ENCODE measurements around the gene CD74.
"Not testable (repeated sequence)": the region's sequence is repeated elsewhere in the genome, so short reads cannot be mapped to it uniquely, and the experiment has no call there.

The CD74 gene

DNA sequence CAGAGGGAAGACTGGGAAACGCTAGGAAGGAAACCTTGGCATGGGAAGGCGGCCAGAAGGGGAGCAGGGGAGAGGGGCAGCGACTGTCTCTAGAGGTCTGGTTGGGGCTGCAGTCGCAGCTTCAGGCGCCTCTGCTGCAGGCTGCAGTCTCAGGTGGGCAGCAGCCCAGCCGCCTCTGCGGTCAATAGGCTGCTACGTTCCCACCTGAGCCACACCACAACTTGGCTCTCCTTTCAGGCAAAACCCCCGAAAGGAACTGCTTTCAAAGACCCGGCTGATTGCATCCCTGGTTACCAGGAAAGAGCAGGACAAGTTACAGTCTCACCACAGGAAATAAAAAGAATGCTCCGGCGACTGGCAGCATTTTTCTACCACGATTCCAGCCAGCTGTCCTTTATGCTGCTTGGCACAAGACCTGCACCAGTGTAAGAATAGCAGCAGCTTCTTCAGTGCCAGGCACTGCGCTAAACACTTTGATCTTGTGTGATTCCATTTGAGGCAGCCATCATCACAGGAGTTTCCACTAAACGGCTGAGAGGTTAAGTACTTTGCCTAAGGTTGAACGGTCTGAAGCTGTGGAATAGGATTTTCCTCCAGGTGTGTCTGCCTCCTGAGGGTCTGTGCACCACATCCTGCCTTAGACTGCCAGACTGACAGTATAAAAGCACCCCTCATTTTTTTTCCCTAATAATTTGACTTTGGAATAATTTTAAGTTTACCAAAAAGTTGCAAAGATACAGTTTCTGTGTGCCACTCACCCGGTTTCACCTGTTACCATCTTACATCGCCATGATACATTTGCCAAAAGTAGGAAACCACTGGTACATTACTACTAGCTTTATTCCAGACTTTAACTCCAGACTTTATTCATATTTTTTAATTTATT, 29.3 kb upstream of the CD74 start:
- DNase-seq (ENCODE audit: low spot score), result no peak

DNA sequence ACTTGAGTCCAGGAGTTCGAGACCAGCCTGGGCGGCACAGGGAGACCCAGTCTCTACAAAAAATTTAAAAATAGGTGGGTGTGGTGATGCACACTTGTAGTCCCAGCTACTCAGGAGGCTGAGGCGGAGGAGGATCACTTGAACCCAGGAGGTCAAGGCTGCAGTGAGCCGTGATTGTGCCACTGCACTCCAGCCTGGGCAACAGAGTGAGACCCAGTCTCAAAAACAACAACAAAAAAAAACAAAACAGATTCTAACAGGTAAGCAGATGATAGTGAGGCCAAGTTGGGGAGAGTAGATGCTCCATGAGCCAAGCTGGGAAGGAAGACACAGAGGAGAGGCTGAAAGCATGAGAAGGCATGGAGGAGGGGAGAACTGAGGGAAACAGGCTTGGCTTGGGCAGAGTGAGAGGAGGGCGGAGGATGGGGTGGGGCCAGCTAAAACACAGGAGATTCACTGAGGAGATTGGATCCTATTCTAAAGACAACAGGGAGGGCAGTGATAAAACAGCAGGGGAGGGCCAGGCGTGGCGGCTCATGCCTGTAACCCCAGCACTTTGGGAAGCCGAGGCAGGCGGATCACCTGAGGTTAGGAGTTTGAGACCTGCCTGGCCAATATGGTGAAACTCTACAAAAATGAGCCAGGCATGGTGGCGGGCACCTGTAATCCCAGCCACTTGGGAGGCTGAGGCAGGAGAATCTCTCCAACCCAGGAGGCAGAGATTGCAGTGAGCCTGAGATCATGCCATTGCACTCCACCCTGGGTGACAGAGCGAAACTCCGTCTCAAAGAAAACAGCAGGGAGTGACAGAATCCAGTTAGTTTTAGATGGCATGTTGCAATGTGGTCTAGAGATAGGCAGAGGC, 28.5 kb upstream of the CD74 start:
- no peak for DNase-seq (ENCODE audit: low spot score)

DNA sequence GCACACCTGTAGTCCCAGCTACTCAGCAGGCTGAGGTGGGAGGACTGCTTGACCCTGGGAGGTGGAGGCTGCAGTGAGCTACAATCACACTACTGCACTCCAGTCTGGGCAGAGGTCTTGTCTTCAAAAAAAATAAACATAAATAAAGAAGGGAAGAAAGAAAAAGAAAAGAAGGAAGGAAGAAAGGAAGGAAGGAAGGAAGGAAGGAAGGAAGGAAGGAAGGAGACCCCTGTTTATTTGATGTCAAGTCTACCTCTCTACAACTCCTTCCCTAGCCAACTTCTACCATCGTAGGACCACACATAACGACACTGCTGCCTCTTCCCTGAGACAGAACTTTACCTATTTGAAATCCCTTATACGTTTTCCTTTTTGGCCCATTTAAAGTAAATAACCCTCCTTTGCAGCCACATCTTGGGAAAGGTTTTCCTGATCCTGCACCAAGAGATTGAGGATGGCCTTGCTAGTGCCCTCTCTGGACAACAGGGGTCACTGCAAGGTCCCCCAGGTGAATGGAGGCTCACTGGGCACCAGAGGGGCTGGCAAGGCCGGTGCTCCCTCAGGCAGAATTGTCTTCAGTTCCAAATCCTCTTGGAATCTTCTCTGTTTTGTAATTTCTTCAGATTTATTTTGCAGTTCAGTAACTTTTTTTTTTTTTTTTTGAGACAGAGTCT, 26.3 kb upstream of the CD74 start:
- DNase-seq (ENCODE audit: low spot score), result peak; percentile 48

DNA sequence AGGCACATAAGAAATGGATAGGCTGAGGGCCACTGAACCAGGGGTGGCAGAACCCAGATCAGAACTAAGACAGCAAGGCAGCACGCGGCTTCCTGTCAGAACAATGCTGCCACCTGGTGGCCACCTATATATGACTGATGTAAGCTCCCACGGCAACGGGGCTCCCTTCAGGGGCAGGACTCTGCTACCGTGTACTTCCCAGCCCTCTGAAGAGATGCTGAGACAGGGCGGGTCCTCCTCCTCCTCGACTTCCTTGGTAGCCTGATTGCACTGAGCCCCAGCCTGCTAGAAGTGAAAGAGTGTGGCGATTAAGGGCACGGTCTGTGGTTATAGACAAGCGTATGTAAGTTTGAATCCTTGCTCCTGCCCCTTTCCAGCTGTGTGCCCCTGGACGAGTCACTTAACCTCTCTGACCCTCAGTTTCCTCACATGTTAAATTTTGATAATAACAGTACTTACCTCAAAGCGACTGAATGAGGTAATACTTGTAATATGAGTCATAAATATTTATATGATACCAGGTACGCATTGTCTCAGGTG, 23.5 kb upstream of the CD74 start:
- DNase-seq (ENCODE audit: low spot score), result peak; percentile 86

DNA sequence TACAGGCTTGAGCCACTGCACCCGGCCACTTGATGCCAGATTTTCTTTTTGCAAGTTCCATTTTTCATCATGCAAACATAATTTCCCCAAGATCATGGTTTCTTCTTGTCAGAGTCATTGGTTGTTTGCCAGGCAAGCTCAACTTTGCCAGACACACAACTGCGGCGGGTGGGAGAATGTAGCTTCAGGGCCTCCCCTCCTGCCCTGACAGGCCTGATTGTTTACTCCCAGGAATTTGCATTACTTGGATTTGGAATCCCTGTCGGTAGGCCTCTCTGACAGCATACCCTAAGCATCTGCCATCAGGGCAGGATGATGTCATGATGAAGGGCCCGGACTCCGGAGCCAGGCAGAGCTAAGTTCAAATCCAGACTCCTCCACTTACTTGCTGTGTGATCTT, 21.8 kb upstream of the CD74 start:
- DNase-seq (ENCODE audit: low spot score), result no peak

DNA sequence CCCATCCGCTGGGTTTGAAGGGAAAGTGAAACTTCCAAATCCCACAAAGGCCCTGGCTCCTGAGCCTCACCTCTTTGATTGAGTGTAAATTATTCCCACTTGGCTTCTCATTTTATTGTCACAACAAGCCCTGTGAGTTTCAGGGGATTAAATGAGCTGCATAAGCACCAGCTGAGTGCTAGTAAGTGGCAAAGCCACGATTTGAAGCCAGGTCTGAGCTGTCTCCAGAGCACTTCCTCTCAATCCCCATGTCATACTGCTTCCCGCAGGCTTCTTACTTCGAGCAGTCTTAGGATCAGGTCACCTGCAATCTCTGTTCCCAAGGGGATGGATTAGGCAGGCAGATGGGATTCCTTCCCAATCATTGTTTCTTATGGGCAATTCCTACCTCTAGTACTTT, 18.9 kb upstream of the CD74 start:
- DNase-seq (ENCODE audit: low spot score), result no peak

DNA sequence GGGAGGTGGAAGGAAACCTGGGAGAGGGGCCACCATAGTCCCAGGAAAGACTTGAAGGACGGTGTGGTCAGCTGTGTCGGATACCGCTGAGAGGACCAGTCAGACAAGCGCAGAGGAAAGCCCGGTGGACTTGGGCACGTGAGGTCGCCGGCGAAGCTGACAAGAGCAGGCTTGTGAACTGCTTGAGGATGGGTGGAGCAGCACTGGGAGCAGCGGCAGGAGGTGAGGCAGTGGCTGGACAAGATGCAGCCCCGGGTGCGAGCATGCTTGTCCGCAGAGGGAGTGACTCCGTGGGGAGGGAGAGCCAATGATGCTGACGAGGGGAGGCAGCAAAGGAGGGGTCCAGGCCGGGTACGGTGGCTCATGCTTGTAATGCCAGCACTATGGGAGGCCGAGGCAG, 18.3 kb upstream of the CD74 start:
- DNase-seq (ENCODE audit: low spot score), result no peak

DNA sequence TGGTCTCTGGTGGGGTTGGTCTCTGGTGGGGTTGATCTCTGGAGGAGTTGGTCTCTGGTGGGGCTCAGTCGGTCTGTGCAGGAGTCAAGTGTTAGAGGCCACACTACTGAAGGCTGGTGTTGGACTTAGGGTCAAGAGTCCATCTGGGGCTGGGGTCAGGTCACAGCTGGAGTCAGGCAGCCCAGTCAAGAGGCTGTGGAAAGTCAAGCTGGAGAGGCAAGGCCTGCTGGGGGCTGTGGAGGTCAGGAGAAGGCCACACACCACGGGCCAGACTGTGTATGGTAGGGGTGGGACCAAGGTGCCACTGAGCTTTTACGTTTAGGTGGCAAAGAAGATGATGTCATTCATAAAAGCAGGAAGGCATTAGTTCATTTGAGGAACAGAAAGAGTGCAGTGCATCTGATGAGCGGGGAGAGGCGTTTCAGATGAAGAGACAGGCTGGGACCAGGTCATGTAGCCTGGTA, 16.7 kb upstream of the CD74 start:
- DNase-seq (ENCODE audit: low spot score), result no peak

DNA sequence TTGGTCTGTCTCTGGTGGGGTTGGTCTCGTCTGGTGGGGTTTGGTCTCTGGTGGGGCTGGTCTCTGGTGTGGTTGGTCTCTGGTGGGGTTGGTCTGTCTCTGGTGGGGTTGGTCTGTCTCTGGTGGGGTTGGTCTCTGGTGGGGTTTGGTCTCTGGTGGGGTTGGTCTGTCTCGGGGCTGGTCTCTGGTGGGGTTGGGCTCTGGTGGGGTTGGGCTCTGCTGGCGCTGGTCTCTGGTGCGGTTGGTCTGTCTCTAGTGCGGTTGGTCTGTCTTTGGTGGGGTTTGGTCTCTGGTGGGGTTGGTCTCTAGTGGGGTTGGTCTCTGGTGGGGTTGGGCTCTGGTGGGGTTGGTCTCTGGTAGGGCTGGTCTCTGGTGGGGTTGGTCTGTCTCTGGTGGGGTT, 16.3 kb upstream of the CD74 start:
- no peak for DNase-seq (ENCODE audit: low spot score)

DNA sequence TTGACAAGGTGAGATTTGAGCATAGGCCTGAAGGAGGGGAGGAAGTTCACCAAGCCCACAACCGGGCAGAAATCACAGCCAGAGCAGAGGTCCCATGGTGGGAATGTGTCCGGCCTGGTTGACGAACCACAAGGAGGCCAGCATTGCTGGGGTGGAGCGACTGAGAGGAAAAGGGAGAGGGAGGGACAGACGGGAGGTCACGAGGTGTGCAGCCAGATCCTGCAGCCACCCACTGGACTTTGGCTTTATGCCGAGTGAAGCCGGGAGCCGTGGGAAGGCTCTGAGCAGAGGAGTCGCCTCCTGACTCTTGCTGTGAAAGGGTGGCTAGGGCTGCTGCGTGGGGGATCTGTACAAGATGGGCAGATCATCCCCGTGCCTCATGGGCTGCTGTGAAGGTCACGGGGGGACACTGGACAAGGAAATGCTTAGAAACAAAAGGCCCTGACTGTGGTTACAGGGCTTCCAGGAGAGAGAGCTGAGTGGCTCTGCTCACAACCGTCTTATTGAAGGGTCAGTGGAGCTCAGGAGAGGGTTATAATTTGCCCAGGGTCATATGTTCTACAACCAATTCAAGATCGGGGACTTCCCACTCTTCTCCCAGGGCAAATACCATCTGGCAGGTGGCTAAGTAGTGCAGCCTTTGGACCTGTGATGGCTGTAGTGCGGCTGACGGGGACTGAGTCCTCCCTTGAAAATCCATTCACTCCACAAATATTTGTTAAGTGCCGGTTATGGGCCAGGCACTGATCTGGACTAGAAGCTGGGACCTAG, 15.6 kb upstream of the CD74 start:
- DNase-seq (ENCODE audit: low spot score), result peak; percentile 65

DNA sequence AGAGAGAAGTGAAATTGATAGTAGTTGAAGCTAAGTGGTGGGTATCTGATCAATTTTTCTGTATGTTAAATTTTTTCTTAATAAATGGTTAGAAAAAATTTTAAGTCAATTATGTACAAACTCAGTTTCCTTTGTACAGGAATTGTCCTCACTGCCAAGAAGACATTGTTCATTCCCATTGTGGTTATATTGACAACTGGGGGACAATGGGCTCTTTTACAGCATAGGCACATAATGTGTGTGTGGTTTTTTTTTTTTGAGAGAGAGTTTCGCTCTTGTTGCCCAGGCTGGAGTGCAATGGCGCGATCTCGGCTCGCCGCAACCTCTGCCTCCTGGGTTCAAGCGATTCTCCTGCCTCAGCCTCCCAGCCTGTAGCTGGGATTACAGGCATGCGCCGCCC, 13.5 kb upstream of the CD74 start:
- not testable (repeated sequence) for DNase-seq (ENCODE audit: low spot score)

DNA sequence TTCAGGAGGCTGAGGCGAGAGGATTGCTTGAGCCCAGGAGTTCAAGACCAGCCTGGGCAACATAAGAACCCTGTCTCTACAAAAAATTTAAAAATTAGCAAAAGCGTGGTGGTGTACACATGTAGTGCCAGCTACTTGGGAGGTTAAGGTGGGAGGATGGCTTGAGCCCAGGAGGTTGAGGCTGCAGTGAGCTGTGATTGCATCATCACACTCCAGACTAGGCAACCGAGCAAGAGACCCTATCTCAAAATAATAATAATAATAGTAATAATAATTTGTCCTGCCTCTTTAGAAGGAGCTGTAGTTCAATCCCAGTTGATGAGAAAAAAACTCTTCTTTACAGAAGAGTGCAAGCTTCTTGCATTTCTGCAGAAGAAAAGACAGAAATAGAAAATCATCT, 10.0 kb upstream of the CD74 start:
- DNase-seq (ENCODE audit: low spot score), result no peak

DNA sequence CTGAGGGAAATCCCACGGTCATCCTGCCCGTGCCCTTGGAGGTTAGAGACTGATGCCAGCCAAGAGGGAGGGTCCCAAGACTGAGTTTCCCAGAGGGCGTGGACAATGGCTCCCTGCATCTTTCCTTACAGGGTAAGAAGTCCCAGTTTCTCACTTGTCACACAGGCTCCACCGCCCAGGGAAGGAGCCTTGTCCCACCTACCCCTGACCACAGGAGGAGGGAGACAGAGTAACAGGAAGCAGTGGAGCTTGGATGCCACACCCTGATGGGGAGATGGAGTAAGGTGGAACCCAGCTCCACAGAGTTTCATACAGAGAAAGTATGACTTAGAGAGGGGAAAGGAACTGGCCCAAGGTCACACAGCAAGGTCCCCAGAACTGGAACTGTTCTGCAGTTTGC, 9.4 kb upstream of the CD74 start:
- no peak for DNase-seq (ENCODE audit: low spot score)

DNA sequence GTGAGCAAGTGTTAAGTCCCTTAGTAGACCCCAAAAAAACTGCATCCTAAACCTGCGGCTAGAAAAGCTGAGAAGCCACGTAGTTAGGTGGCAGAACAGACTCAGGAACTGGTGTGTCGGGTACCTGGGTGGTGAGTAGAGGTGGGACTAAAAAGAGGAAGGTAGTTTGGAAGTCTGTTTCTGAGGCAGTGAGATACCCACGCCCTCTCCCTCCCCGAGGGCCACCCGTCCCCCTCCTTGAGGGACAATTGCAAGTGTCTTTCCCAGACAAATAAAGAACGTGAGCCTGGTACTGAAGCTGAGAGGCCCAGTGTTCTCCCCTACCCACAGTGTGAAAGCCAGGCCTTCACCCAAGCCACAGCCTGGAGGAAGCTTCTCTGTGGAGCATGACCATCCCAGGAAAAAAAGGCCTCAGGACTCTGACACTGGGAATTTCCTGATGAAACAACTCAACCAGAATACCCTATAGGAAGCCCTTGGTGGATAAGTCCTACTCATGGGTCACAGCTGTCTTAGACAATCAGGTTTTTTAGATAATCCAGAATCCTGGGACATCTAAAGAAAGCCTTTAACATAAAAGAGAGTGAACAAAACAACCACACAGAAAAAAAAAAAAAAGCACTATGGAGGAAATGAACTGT, 7.0 kb upstream of the CD74 start:
- peak; percentile 24 for DNase-seq (ENCODE audit: low spot score)

DNA sequence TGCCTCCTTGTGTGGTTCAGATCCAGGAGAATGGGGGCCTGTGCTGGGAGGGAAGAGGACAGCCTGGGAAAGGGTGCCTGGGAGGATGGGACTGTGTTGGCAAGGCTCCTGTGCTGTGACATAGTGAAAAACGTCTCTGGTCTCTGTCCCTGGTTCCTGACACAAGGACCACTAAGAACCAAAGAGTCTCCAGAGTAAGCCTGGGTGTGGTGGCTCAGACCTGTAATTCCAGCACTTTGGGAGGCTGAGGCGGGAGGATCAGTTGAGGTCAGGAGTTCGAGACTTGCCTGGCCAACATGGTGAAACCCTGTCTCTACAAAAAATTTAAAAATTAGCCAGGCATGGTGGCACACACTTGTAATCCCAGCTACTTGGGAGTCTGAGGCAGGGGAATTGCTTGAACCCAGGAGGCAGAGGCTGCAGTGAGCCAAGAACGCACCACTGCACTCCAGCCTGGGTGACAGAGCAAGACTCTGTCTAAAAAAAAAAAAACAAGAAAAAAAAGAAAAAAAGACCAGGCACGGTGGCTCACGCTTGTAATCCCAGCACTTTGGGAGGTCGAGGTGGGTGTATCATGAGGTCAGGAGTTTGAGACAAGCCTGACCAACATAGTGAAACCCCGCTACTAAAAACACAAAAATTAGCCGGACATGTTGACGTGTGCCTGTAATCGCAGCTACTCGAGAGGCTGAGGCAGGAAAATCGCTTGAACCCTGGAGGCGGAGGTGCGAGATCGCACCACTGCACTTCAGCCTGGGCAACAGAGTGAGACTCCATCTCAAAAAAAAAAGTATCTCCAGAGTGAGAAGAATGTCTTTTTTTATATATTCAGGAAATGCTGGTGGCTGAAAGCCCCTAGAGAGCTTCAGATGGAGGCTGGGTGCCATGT, 1.4 kb upstream of the CD74 start:
- DNase-seq (ENCODE audit: low spot score), result not testable (repeated sequence)

DNA sequence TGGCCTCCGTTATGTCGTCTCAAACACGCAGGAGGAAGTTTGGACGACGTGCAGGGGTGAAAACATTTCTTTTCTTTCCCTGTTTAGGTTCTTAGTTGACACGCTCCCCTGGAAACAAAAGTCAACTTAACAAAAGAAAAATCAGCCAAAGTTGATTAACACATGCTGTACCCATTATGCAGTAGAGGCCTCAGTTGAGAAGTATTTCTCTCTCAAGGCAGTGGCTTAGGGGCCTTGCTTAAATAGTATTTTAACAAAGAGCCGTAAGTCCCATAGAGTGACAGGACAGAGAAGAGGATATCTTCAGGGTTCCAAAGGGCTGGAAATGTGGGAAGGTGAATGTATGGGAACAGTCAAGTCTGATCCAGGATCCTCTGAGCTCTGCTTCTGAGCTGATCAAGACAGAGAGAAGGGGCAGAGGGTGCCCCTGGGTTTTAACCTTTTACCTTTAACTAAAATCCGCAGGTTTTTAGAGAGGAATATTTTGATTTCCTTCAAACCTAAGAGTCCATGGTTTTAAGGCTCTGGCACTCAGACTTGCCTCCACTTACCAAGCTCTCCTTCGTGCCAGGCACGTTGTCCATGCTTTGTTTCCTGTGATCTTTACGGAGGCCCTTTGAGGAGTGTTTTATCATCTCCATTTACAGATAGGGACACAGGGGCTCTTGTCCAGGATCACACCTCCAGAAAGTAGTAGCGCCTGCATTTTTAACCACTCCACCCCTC, 629 bp upstream of the CD74 start:
- DNase-seq (ENCODE audit: low spot score), result no peak

DNA sequence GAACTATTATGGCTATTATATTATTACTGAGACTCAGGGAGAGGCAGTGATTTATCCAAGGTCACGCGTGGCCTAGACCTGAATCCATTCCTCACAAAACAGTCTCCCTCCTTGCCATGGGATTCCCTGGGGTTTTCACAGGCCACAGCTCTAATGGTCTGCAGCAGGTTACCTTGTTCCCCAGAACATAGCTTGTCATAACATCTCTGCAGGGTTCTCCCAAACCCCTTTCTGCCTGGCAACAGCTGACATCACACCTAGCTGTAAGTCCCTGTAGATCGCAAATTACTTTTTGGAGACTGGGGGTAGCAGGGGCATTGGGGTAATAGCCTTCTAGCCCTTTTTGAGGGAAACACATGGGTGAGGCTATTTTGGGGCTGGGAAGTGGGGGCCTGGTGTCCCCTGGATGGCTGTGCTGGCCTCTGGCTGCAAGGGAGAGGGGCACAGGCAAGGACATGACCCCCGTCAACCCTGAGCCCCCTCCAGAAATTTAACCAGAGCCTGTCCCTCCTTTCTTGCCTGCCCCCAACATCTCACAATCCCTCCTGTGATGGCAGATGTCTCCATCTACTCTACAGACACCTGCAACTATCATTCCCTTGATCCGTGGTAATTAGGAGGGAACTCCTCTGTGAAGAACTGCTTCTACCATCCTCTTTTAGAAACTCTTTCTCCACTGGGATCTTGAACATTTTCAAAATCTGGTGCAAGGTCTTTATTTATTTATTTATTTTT, 1.3 kb downstream of the CD74 start:
- DNase-seq (ENCODE audit: low spot score), result peak; percentile 51

DNA sequence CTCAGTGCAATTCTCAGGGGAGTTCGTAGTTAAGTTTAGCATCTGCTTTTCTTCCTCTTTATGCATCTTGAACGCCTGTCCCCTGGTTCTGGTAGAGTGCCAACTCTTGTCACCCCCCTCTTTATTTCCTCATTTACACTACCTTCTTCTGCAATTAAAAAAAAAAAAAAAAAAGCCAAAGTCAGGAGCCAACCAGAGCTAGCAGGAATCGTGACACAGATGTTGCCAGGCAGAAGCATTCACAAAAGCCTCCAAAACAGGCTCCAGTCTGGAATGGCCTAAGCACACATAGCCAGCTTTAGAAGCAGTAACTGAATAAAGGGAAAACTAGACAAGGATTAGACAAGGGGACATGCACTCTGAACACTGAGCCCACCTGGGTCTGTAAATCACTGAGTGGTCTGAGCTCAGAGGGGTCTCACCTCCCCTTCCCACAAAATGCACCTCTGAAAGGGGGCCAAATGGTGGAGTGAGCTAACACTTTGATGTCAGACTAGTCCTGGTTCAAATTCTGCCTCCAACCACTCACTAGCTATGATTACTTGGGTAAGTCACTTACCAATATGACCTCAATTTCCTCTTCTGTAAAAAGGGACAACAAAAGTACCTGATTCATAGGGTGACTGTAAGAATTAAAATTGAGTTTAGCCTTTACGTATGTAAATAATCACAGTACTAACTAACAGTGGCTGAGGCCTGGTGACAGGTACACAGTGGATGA, 2.0 kb downstream of the CD74 start:
- DNase-seq (ENCODE audit: low spot score), result peak; percentile 73
